Activated T-cell treated with anti-CD3 and anti-CD28 coated beads for 24 hours (primary cell): ENCODE data around the gene POT1.

Experiments used
- DNase-seq: peaks from one replicate; pipeline ENCODE4 v3.0.0-alpha.2; 2020; ENCODE audit warnings: low read depth

POT1 gene

GRCh38 chr7:124801330-124801895 lies 128.2 kb downstream of the POT1 start:
- DNase-seq: no peak

- DNase-seq: no peak
Observed at GRCh38 chr7:124800386-124800785, 129.2 kb downstream of the POT1 start.

GRCh38 chr7:124799448-124799847 lies 130.2 kb downstream of the POT1 start:
- DNase-seq: no peak

- no peak for DNase-seq
Observed at GRCh38 chr7:124796771-124797170, 132.9 kb downstream of the POT1 start.

GRCh38 chr7:124792696-124793095 lies 136.9 kb downstream of the POT1 start:
- no peak for DNase-seq

GRCh38 chr7:124792002-124792401 lies 137.6 kb downstream of the POT1 start:
- no peak for DNase-seq

- no peak for DNase-seq
Observed at GRCh38 chr7:124791426-124791825, 138.2 kb downstream of the POT1 start.

GRCh38 chr7:124790645-124791044 lies 139.0 kb downstream of the POT1 start:
- DNase-seq: no peak

GRCh38 chr7:124785994-124786393 lies 143.6 kb downstream of the POT1 start:
- DNase-seq: no peak

GRCh38 chr7:124784879-124785818 lies 144.5 kb downstream of the POT1 start:
- no peak for DNase-seq

- no peak for DNase-seq
Observed at GRCh38 chr7:124783271-124783670, 146.4 kb downstream of the POT1 start.

GRCh38 chr7:124781907-124782734 lies 147.5 kb downstream of the POT1 start:
- DNase-seq: no peak

GRCh38 chr7:124781418-124781817 lies 148.2 kb downstream of the POT1 start:
- no peak for DNase-seq

- no peak for DNase-seq
Observed at GRCh38 chr7:124780608-124781007, 149.0 kb downstream of the POT1 start.

- no peak for DNase-seq
Observed at GRCh38 chr7:124780056-124780455, 149.6 kb downstream of the POT1 start.

GRCh38 chr7:124779620-124780019 lies 150.0 kb downstream of the POT1 start:
- no peak for DNase-seq

GRCh38 chr7:124779194-124779593 lies 150.4 kb downstream of the POT1 start:
- no peak for DNase-seq

- DNase-seq: no peak
Observed at GRCh38 chr7:124777268-124777667, 152.4 kb downstream of the POT1 start.

GRCh38 chr7:124776153-124776552 lies 153.5 kb downstream of the POT1 start:
- no peak for DNase-seq

GRCh38 chr7:124775422-124775821 lies 154.2 kb downstream of the POT1 start:
- no peak for DNase-seq

- DNase-seq: no peak
Observed at GRCh38 chr7:124773938-124774337, 155.7 kb downstream of the POT1 start.

- DNase-seq: no peak
Observed at GRCh38 chr7:124773339-124773738, 156.3 kb downstream of the POT1 start.
